ENCODE results near the gene KDM1B.

The KDM1B gene

GRCh38 chr6:18160911-18161310, 5.7 kb downstream of the KDM1B start:
- TF ChIP-seq ZNF565 (CRISPR knock-in tag; conservative IDR thresholded peaks at IDR 0.05; ENCODE audit: low read depth) (no peak), ZFP3 (CRISPR knock-in tag; IDR thresholded peaks at IDR 0.05) (no peak), OSR1 (CRISPR knock-in tag; IDR thresholded peaks at IDR 0.05) (no peak), CSDC2 (CRISPR knock-in tag; IDR thresholded peaks at IDR 0.05) (no peak), GLIS3 (CRISPR knock-in tag; IDR thresholded peaks at IDR 0.05) (no peak), TCF4 (CRISPR knock-in tag; IDR thresholded peaks at IDR 0.05; ENCODE audit: borderline replicate concordance) (no peak), TOX (CRISPR knock-in tag; IDR thresholded peaks at IDR 0.05; ENCODE audit: borderline replicate concordance) (no peak), ZNF70 (CRISPR knock-in tag; IDR thresholded peaks at IDR 0.05) (no peak), ZC3H10 (CRISPR knock-in tag; IDR thresholded peaks at IDR 0.05) (no peak), ISL1 (CRISPR knock-in tag; IDR thresholded peaks at IDR 0.05) (no peak), SNAI2 (CRISPR knock-in tag; IDR thresholded peaks at IDR 0.05) (no peak), PPARA (CRISPR knock-in tag; IDR thresholded peaks at IDR 0.05; ENCODE audit: borderline replicate concordance) (no peak), CSRNP3 (CRISPR knock-in tag; IDR thresholded peaks at IDR 0.05) (no peak), RARB (CRISPR knock-in tag; IDR thresholded peaks at IDR 0.05) (no peak), ZFP30 (CRISPR knock-in tag; IDR thresholded peaks at IDR 0.05) (no peak), ARNTL (CRISPR knock-in tag; IDR thresholded peaks at IDR 0.05; ENCODE audit: borderline replicate concordance, low read depth) (no peak), BACH2 (CRISPR knock-in tag; IDR thresholded peaks at IDR 0.05; ENCODE audit: borderline replicate concordance) (no peak)
- TF ChIP-seq, protein P1, sequence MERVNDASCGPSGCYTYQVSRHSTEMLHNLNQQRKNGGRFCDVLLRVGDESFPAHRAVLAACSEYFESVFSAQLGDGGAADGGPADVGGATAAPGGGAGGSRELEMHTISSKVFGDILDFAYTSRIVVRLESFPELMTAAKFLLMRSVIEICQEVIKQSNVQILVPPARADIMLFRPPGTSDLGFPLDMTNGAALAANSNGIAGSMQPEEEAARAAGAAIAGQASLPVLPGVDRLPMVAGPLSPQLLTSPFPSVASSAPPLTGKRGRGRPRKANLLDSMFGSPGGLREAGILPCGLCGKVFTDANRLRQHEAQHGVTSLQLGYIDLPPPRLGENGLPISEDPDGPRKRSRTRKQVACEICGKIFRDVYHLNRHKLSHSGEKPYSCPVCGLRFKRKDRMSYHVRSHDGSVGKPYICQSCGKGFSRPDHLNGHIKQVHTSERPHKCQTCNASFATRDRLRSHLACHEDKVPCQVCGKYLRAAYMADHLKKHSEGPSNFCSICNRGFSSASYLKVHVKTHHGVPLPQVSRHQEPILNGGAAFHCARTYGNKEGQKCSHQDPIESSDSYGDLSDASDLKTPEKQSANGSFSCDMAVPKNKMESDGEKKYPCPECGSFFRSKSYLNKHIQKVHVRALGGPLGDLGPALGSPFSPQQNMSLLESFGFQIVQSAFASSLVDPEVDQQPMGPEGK (CRISPR knock-in tag; IDR thresholded peaks at IDR 0.05; ENCODE audit: borderline replicate concordance) = no peak
- TF ChIP-seq, protein P2, sequence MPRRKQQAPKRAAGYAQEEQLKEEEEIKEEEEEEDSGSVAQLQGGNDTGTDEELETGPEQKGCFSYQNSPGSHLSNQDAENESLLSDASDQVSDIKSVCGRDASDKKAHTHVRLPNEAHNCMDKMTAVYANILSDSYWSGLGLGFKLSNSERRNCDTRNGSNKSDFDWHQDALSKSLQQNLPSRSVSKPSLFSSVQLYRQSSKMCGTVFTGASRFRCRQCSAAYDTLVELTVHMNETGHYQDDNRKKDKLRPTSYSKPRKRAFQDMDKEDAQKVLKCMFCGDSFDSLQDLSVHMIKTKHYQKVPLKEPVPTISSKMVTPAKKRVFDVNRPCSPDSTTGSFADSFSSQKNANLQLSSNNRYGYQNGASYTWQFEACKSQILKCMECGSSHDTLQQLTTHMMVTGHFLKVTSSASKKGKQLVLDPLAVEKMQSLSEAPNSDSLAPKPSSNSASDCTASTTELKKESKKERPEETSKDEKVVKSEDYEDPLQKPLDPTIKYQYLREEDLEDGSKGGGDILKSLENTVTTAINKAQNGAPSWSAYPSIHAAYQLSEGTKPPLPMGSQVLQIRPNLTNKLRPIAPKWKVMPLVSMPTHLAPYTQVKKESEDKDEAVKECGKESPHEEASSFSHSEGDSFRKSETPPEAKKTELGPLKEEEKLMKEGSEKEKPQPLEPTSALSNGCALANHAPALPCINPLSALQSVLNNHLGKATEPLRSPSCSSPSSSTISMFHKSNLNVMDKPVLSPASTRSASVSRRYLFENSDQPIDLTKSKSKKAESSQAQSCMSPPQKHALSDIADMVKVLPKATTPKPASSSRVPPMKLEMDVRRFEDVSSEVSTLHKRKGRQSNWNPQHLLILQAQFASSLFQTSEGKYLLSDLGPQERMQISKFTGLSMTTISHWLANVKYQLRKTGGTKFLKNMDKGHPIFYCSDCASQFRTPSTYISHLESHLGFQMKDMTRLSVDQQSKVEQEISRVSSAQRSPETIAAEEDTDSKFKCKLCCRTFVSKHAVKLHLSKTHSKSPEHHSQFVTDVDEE (CRISPR knock-in tag; IDR thresholded peaks at IDR 0.05) = no peak
- TF ChIP-seq, protein P3, sequence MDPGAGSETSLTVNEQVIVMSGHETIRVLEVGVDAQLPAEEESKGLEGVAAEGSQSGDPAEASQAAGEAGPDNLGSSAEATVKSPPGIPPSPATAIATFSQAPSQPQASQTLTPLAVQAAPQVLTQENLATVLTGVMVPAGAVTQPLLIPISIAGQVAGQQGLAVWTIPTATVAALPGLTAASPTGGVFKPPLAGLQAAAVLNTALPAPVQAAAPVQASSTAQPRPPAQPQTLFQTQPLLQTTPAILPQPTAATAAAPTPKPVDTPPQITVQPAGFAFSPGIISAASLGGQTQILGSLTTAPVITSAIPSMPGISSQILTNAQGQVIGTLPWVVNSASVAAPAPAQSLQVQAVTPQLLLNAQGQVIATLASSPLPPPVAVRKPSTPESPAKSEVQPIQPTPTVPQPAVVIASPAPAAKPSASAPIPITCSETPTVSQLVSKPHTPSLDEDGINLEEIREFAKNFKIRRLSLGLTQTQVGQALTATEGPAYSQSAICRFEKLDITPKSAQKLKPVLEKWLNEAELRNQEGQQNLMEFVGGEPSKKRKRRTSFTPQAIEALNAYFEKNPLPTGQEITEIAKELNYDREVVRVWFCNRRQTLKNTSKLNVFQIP (CRISPR knock-in tag; IDR thresholded peaks at IDR 0.05; ENCODE audit: borderline replicate concordance, low read depth) = no peak
- ATAC-seq = no peak

- TF ChIP-seq ZNF8 (CRISPR knock-in tag; IDR thresholded peaks at IDR 0.05) (no peak), OSR1 (CRISPR knock-in tag; IDR thresholded peaks at IDR 0.05) (no peak), ISL1 (CRISPR knock-in tag; IDR thresholded peaks at IDR 0.05) (no peak), ESRRG (CRISPR knock-in tag; IDR thresholded peaks at IDR 0.05) (no peak), CSDC2 (CRISPR knock-in tag; IDR thresholded peaks at IDR 0.05) (no peak), ZNF70 (CRISPR knock-in tag; IDR thresholded peaks at IDR 0.05) (no peak), SNAI2 (CRISPR knock-in tag; IDR thresholded peaks at IDR 0.05) (no peak), ZC3H10 (CRISPR knock-in tag; IDR thresholded peaks at IDR 0.05) (no peak), ARNTL (CRISPR knock-in tag; IDR thresholded peaks at IDR 0.05; ENCODE audit: borderline replicate concordance, low read depth) (no peak), BACH2 (CRISPR knock-in tag; IDR thresholded peaks at IDR 0.05; ENCODE audit: borderline replicate concordance) (no peak), ZFP30 (CRISPR knock-in tag; IDR thresholded peaks at IDR 0.05) (no peak)
- TF ChIP-seq, protein P2 (CRISPR knock-in tag; IDR thresholded peaks at IDR 0.05) = no peak
- TF ChIP-seq, protein P3 (CRISPR knock-in tag; IDR thresholded peaks at IDR 0.05; ENCODE audit: borderline replicate concordance, low read depth) = no peak
- TF ChIP-seq, protein P1 (CRISPR knock-in tag; IDR thresholded peaks at IDR 0.05; ENCODE audit: borderline replicate concordance) = no peak
- ATAC-seq = peak; percentile 58; the same call in 2 of the 3 replicates
Observed at GRCh38 chr6:18161431-18161830, 6.2 kb downstream of the KDM1B start.
